Effector memory CD4-positive, alpha-beta T cell (primary cell): ENCODE results near the gene FBXO46.

Source experiments
- DNase-seq, 3 donors: peaks; one replicate each; pipeline ENCODE4 v3.0.0-alpha.2; 2020
- H3K27ac ChIP-seq: 2 replicates; pipeline ENCODE4 v1.7.0; 2013; ENCODE audit warnings: mild to moderate bottlenecking, low read length, moderate library complexity; ENCODE audit not compliant: insufficient read depth, poor library complexity, severe bottlenecking
- H3K27me3 ChIP-seq: replicated peaks from 2 replicates; pipeline ENCODE4 v1.7.0; 2013; ENCODE audit warnings: mild to moderate bottlenecking, low read length; ENCODE audit not compliant: insufficient read depth, control insufficient read depth, poor library complexity, severe bottlenecking
- H3K36me3 ChIP-seq: 2 replicates; pipeline ENCODE4 v1.7.0; 2013; ENCODE audit warnings: mild to moderate bottlenecking, low read length, moderate library complexity; ENCODE audit not compliant: control insufficient read depth, insufficient read depth
- H3K4me1 ChIP-seq: 2 replicates; pipeline ENCODE4 v1.7.0; 2013; ENCODE audit warnings: low read length, mild to moderate bottlenecking; ENCODE audit not compliant: control insufficient read depth, insufficient read depth, poor library complexity, severe bottlenecking
- H3K4me3 ChIP-seq: 2 replicates; pipeline ENCODE4 v1.7.0; 2013; ENCODE audit warnings: low read length, low read depth, mild to moderate bottlenecking; ENCODE audit not compliant: insufficient read depth, poor library complexity, severe bottlenecking
- H3K9me3 ChIP-seq: 2 replicates; pipeline ENCODE4 v1.7.0; 2013; ENCODE audit warnings: mild to moderate bottlenecking, low read length, moderate library complexity; ENCODE audit not compliant: control insufficient read depth

Gene FBXO46

DNA sequence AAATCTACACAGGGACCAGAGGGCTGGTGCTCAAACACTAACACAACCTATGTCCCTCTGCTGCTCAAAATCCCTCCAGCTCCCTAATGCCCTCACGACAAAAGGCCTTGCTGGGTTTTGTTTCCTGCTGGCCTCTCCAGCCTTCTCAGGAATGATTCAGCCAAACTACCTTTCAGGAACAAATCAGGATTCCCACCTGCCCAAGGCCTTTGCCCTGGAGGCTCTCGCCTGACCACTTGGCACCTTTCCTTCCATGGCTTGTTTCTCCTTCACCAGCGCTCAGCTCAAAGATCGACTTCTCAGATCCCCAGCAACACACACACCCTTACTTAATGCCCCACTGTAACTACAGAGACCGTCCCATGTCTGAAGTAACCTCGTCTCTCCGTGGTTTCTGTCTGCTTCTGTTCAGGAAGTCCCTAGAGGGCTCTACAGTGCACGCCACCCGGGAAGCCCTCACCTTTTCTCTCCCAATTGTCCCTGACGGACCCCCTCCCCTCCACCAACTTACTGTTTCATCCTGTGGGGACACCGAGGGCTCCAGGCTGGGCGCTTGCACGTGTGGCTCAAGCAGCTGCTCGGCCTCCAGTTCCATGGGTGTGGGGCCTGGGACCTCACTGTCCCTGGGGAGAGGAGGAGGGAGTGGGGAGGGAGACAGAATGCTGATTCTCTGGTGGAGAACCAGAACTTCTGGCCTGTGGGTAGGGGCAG is 41.6 kb upstream of the FBXO46 start:
- no peak overlapping the region for H3K4me3 ChIP-seq
- no peaks in the 10 kb centered on the region for H3K9me3 ChIP-seq
- no peak for DNase-seq
- H3K27ac ChIP-seq: no peak overlapping the region
- H3K27me3 ChIP-seq: peaks cover under 1% of the 10 kb centered on the region
- H3K4me1 ChIP-seq: peaks cover 30% of the 10 kb centered on the region
- H3K36me3 ChIP-seq: no peaks in the 10 kb centered on the region

DNA sequence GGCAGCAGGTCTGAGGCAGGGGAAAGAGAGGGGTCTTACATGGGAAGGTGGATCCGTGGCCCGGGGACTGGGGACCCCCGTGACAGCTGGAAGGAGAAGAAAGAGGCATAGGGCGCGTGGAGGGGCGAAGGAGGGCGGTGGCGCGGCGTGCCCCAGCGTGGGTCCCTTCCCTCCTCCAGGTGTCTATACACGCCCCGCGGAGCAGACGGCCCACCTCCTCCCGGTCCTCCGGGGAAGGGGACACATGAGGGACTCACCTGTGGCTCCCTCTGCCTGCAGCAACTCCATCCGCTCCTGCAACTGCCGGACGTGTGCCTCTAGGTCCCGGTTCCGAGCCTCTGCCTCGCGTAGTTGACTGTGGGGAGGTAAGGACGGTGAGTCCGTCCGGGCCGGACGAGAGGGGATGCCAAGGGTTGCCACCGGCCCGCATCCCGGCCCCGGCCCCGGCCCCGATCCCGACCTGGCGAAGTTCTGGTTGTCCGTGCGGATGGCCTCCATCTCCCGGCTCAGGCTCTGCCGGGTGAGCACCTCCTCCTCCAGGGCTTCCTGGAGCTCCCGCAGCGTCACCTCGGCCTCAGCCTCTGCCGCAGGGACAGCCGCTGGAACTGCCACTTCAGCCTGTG is 40.7 kb upstream of the FBXO46 start:
- Histone ChIP-seq H3K36me3 (no peaks in the 10 kb centered on the region), H3K4me1 (peaks cover 30% of the 10 kb centered on the region), H3K27ac (no peak overlapping the region), H3K27me3 (peaks cover 9% of the 10 kb centered on the region), H3K9me3 (no peaks in the 10 kb centered on the region), H3K4me3 (no peak overlapping the region)
- no peak for DNase-seq

DNA sequence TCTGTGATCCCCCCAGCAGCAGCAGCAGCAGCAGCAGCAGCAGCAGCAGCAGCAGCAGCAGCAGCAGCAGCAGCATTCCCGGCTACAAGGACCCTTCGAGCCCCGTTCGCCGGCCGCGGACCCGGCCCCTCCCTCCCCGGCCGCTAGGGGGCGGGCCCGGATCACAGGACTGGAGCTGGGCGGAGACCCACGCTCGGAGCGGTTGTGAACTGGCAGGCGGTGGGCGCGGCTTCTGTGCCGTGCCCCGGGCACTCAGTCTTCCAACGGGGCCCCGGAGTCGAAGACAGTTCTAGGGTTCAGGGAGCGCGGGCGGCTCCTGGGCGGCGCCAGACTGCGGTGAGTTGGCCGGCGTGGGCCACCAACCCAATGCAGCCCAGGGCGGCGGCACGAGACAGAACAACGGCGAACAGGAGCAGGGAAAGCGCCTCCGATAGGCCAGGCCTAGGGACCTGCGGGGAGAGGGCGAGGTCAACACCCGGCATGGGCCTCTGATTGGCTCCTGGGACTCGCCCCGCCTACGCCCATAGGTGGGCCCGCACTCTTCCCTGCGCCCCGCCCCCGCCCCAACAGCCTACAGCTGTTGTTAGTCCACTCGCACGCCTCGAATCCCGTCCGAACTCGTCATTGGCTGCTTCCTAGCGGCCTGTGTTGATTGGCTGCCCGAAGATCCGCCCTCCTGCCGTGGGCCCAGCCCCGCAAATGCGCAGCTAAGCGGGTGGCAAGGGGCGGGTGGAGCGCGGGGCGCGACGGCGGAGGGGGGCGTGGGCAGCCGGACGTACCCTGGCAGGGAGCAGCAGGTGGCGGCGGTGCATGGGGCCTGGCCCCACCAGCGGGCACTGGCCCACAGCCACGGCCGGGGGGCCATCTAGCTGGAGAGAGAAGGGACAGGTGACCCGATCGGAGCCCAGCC is 39.8 kb upstream of the FBXO46 start:
- Histone ChIP-seq H3K9me3 (no peaks in the 10 kb centered on the region), H3K4me3 (peak overlapping the region; percentile 68), H3K27me3 (peaks cover 16% of the 10 kb centered on the region), H3K27ac (peak overlapping the region; percentile 56), H3K4me1 (peaks cover 30% of the 10 kb centered on the region), H3K36me3 (no peaks in the 10 kb centered on the region)
- DNase-seq: peak; percentile 80 to 83 (median 81)

DNA sequence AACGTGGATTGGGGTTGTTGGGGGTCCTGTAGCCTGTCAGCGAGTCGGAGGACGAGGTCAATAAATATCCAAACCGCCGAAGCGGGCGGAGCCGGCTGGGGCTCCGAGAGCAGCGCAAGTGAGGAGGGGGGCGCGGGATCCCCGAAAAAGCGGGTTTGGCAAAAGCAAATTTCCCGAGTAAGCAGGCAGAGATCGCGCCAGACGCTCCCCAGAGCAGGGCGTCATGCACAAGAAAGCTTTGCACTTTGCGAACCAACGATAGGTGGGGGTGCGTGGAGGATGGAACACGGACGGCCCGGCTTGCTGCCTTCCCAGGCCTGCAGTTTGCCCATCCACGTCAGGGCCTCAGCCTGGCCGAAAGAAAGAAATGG is 39.1 kb upstream of the FBXO46 start:
- Histone ChIP-seq H3K27ac (peak overlapping the region; percentile 56), H3K9me3 (no peaks in the 10 kb centered on the region), H3K4me3 (peak overlapping the region; percentile 68), H3K36me3 (no peaks in the 10 kb centered on the region), H3K27me3 (peaks cover 16% of the 10 kb centered on the region), H3K4me1 (peaks cover 30% of the 10 kb centered on the region)
- DNase-seq: peak in 2 of 3 donors; percentile 52 to 57

DNA sequence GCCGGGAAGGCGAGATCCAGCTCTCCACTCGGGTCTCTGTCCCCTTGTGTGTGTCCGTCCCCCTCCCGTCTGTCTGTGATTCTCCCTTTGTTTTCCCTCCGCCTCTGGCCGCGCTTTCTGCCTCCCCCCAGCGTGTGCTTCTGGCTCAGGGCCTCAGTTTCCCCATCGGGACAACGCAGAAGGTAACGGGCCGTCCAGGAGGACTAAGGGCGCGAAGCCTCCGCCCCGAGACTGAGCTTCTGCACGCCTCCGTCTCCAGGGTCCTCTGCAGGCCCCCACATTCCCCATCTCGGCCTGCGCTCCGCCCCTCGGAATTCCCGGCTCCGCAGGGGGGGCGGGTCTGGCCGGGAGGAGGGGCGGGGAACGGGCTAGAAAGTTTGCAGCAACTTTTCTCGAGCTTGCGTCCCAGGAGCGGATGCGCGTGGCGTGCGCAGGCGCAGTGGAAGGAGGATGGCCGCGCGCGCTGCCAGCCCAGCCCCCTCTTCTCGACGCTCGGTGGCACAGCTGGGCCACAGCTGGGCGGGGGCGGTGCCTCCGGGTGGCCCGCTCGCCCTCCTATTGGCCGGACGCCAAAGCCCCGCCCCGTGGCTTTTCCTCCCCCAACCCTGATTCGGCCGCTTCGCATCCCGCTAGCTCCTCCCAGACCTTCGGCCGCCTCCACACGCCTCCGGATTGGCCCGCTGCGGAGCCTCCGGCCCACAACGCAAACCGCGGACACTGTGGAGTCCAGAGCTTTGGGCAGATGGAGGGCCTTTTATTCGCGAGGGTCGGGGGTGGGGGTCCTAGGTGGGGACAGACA is 38.5 kb upstream of the FBXO46 start, which contains the start of gene SIX5:
SIX5 (minus strand) TSS at position 269 of the 799 bp plus-strand sequence. CDS start 408 bp downstream, outside the sequence.
- H3K9me3 ChIP-seq: no peaks in the 10 kb centered on the region
- H3K27ac ChIP-seq: peak within 1 kb of the TSS; percentile 56
- peak; percentile 86 to 92 (median 91) for DNase-seq
- no peaks in the 10 kb centered on the region for H3K36me3 ChIP-seq
- H3K4me1 ChIP-seq: peaks cover 30% of the 10 kb centered on the region
- H3K27me3 ChIP-seq: peaks cover 17% of the 10 kb centered on the region
- H3K4me3 ChIP-seq: peak within 1 kb of the TSS; percentile 68

DNA sequence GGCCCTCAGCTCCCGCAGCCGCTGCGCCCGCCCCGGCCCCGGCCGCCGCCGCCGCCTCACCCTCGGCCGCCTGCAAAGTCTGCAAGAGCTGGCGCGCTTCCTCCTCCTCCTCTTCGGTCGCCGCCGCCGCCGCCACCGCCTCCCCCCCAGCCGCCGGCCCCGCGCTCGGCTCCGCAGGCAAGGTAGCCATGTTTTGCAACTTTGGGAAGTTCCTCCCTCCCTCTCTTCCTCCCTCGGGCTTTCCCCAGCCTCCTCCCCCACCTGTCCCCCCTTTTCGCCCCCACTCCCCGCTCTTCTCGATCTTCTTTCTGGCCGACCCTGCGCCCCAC is 37.9 kb upstream of the FBXO46 start:
- H3K27me3 ChIP-seq: peaks cover 20% of the 10 kb centered on the region
- peak overlapping the region; percentile 25 for H3K27ac ChIP-seq
- peak overlapping the region; percentile 68 for H3K4me3 ChIP-seq
- DNase-seq: peak in 2 of 3 donors; percentile 27 to 29
- no peaks in the 10 kb centered on the region for H3K36me3 ChIP-seq
- no peaks in the 10 kb centered on the region for H3K9me3 ChIP-seq
- H3K4me1 ChIP-seq: peaks cover 30% of the 10 kb centered on the region

DNA sequence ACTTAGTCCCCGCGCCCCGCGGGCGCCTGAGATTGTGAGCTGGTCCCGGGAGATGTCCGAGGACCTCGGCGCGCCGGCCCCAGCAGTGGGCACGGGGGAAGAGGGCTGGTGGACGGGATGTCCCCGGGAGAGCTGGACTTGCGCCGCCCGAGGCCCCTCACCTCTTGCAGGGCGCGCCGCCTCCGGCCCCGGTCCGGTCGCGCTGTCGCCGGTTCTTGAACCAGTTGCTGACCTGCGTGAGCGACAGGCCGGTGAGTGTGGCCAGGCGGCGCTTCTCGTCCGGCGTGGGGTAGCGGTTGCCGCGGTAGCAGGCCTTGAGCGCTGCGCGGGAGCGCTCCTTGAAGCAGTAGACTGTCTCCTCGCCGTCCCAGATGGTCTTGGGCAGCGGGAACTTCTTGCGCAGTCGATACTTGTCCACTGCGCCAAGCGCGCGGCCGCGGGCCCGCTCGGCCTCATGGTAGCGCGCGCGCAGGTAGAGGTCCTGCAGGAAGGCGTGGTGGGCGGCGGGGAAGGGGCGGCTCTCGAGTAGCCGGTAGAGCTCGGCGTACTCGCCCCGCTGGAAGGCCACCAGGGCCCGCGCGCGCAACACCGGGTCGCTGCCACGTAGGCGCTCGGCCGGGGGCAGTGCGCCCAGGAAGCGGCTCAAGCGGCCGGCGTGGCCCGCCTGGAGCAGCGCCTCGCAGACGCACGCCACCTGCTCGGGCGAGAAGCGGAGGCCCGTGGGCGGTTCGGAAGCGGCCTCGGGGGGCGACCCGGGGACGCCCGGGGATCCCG is 37.4 kb upstream of the FBXO46 start:
- no peaks in the 10 kb centered on the region for H3K36me3 ChIP-seq
- H3K4me1 ChIP-seq: peaks cover 30% of the 10 kb centered on the region
- DNase-seq: no peak
- H3K27ac ChIP-seq: no peak overlapping the region
- peaks cover 20% of the 10 kb centered on the region for H3K27me3 ChIP-seq
- no peaks in the 10 kb centered on the region for H3K9me3 ChIP-seq
- peak overlapping the region; percentile 50 for H3K4me3 ChIP-seq

DNA sequence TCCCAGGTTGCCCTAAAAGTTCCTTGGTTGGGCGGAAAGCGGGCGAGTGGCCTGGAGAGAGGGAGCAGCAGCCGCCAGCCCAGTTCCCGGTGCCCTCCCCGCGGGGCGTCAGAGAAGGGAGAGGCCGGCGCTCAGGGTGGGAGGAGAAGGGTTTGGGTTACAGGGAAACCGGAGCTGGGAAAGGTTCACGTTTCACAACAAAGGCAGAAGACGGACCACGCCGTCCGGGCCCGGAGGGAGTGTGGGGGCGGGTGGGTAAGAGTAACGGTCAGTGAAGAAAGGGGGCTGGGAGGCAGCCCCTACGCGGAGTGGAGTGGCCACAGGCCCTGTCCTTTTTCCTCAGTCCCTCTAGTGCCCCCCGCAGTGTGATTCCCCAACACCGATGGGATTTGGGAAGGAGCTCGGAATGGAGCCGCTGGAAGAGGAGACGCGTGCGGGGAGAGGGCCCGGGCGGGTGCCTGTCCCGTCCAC is 36.7 kb upstream of the FBXO46 start:
- Histone ChIP-seq H3K27ac (no peak overlapping the region), H3K36me3 (no peaks in the 10 kb centered on the region), H3K9me3 (no peaks in the 10 kb centered on the region), H3K4me3 (peak overlapping the region; percentile 50), H3K27me3 (peaks cover 20% of the 10 kb centered on the region), H3K4me1 (peaks cover 30% of the 10 kb centered on the region)
- no peak for DNase-seq

DNA sequence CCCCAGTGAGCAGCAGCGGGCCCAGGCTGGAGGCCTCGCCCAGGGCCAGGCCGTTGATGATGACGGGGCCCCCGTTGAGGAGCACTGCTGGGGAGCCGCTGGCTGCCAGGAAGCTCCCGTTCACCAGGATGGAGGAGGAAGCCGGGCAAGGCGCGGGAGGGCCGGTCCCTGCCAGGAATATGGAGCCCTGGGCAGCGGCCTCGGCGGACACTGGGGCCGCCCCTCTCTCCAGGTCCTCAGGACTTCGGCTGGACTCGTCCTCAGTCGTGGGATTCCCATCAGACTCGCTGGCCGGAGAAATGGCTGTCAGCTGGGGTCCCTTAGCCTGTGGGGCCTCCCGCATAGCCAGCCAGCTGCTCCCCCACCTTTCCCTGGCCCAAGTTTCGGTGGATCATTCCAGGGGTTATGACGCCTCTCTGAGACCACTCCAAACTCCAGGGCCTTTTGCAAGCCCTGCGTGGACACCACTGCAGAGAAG is 36.2 kb upstream of the FBXO46 start:
- peaks cover 30% of the 10 kb centered on the region for H3K4me1 ChIP-seq
- no peak overlapping the region for H3K27ac ChIP-seq
- DNase-seq: no peak
- H3K9me3 ChIP-seq: no peaks in the 10 kb centered on the region
- H3K27me3 ChIP-seq: peaks cover 20% of the 10 kb centered on the region
- H3K4me3 ChIP-seq: no peak overlapping the region
- H3K36me3 ChIP-seq: no peaks in the 10 kb centered on the region
